Bronchial epithelial cell (primary cell): ENCODE measurements around the gene CABP4. TPM values are rescaled to one million over a fixed set of nuclear protein-coding genes. Genes with fewer than 3 reads are reported as not detected.

Source experiments
- DNase-seq: peaks from one replicate; pipeline ENCODE4 v3.0.0-alpha.2; 2010; ENCODE audit warnings: low read depth
- FAIRE-seq: peaks from 2 replicates; lab custom pipeline; 2011; peaks lifted over from hg19 to GRCh38; lab: Jason Lieb, UNC
- H3K27me3 ChIP-seq: 2 replicates; pipeline ENCODE4 v1.5.1; 2011; ENCODE audit warnings: low read length; ENCODE audit not compliant: control insufficient read depth, insufficient read depth
- H3K36me3 ChIP-seq: 2 replicates; pipeline ENCODE4 v1.5.1; 2011; ENCODE audit warnings: low read length; ENCODE audit not compliant: control insufficient read depth, insufficient read depth
- H3K4me3 ChIP-seq: 2 replicates; pipeline ENCODE4 v1.5.1; 2011; ENCODE audit warnings: mild to moderate bottlenecking, low read depth, low read length, control low read depth
- total RNA-seq: library from RNA; depleted of rRNA; stranded (reverse); fragments of >200 nt; gene quantifications from 2 replicates; pipeline ENCODE4 v1.2.1, GENCODE V29; 2014
- TF ChIP-seq, protein P1 (sequence below): IDR thresholded peaks from 2 replicates; pipeline ENCODE4 v1.5.1; 2011; ENCODE audit warnings: mild to moderate bottlenecking, moderate library complexity, low read length, control low read depth, inconsistent platforms; ENCODE audit not compliant: insufficient read depth, severe bottlenecking

CABP4 gene
- total RNA-seq, 1 donor from 2014 or later: not detected

DNA sequence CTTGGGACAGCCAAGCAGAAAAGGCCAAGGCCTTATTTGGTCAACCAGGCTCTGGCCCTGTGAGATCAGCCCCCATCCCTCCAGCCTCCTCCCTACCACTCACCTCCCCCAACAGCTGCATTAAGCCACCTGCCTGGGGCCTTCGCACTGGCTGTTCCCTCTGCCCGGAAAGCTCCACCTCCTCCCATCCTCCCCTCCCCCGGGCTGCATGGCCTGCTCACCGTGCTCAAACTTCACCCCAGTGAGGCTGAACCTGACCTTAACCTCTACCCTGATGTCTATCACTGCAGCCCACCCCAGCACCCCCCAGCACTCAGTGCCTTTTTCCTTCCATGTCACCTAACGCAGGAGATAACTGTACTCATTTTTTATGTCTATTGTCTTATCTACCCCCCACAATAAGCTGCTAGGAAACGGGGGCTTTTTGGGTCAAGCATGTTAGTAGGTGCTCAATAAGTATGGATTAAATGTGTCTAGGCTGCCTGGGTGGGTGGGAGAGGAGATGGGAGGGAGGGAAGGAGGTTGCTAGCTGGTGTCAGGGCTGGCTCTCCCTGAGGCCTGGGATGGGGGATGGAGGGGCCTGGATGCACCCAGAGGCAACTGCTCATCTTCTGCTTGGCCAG, 18.6 kb upstream of the CABP4 start:
- DNase-seq: no peak
- no peak for FAIRE-seq
- H3K36me3 ChIP-seq: peaks cover 36% of the 10 kb centered on the region
- no peaks in the 10 kb centered on the region for H3K27me3 ChIP-seq
- no peak overlapping the region for H3K4me3 ChIP-seq
- TF ChIP-seq, protein P1, sequence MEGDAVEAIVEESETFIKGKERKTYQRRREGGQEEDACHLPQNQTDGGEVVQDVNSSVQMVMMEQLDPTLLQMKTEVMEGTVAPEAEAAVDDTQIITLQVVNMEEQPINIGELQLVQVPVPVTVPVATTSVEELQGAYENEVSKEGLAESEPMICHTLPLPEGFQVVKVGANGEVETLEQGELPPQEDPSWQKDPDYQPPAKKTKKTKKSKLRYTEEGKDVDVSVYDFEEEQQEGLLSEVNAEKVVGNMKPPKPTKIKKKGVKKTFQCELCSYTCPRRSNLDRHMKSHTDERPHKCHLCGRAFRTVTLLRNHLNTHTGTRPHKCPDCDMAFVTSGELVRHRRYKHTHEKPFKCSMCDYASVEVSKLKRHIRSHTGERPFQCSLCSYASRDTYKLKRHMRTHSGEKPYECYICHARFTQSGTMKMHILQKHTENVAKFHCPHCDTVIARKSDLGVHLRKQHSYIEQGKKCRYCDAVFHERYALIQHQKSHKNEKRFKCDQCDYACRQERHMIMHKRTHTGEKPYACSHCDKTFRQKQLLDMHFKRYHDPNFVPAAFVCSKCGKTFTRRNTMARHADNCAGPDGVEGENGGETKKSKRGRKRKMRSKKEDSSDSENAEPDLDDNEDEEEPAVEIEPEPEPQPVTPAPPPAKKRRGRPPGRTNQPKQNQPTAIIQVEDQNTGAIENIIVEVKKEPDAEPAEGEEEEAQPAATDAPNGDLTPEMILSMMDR: no peak

- TF ChIP-seq, protein P1: no peak
- DNase-seq (no peak), FAIRE-seq (no peak)
- Histone ChIP-seq H3K4me3 (no peak within 1 kb of the TSS), H3K36me3 (peaks cover 40% of the 10 kb centered on the region), H3K27me3 (no peaks in the 10 kb centered on the region)
These were observed 17.9 kb upstream of the CABP4 start, which contains the start of gene PTPRCAP for GRCh38 chr11:67437082-67437808. TSS of gene PTPRCAP (minus strand) at chr11:67437682. CDS start at chr11:67437619, 63 bp downstream.

GRCh38 chr11:67437809-67438157, 17.4 kb upstream of the CABP4 start:
- peaks cover 35% of the 10 kb centered on the region for H3K36me3 ChIP-seq
- no peak for FAIRE-seq

DNA sequence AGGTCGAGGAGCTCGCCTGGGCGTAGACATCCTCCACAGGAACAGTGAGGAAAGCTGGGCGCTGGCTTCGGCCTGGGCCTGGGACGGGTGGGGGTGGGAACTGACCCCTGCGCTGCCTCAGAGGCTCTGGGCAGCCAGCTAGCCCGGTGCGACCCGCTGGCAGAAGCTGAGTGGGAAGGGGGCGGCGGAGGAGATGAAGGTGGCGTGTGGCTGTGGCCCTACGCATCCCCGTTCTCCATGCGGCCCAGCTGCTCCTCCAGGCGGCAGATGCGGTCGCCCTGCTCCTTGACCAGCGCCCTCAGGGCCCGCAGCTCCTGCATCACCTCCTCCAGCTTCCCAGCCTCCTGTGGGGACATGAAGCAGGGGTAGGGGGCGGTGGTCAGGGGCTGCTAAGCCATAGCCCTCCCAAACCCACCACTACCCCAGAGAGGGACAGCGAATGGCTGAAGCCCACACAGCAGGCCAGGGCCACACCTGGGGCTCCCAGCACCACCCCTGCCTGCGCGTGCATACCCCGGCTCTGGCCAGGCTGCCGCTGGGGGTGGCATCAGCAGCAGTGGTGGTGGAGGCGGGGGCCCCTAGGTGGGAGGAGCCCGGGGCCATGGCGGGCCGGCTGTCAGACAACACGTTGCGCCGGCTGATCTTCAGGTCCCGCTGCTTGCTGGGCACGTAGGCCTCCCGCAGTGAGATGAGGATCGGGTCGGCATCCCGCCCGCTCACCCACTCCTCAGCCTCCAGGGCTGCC, 16.8 kb upstream of the CABP4 start:
- H3K4me3 ChIP-seq: no peak overlapping the region
- DNase-seq (no peak), FAIRE-seq (no peak)
- peaks cover 31% of the 10 kb centered on the region for H3K36me3 ChIP-seq
- H3K27me3 ChIP-seq: no peaks in the 10 kb centered on the region
- TF ChIP-seq, protein P1: no peak

More at GRCh38 chr11:67437809-67438157, 17.4 kb upstream of the CABP4 start:
- Histone ChIP-seq H3K4me3 (no peak overlapping the region), H3K27me3 (no peaks in the 10 kb centered on the region)
- no peak for DNase-seq
- TF ChIP-seq, protein P1: no peak

DNA sequence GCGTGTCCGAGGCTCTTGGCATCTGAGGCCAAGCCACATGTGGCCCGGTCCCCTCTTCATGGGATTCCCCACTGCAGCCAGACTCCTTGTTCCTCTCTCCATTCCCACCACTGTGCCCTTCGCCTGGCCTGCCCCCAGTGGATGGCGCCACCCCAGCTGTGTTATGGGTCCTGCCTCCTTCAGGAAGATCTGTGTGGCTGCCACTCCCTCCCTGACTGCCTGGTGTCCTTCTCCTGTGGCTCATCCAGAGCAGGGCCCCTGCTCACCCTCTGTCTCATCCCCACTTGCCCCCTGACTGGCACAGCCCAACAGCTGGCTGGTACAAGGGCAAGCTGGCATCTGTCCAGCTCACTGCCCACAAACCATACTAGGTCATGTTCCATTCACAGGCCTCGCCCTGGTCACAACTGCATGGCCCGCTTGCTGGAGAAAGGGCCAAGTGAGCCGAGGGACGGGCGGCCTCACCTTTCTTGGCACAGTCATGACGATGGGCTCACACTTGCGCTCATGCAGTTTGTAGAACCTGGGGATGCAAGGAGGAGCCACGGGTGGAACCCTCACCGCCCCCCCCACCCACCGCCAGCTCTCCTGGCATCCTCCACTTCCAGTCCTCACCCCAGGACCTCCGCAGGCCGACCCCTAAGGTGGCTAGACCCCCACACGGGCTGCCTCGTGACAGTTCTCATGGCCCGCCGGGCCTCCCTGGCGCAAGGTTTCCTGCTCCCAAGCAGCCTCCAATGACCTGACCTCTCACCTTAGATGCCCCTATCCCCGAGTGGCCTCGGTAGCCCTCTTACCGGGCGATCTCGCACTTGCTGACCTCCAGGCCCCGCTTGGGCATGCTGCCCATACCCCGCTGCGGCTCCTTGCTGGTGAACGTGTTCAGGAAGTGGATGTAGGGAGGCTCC, 15.6 kb upstream of the CABP4 start:
- TF ChIP-seq, protein P1: peak; percentile 47

More for the DNA sequence above, 15.6 kb upstream of the CABP4 start:
- peaks cover 21% of the 10 kb centered on the region for H3K36me3 ChIP-seq
- no peaks in the 10 kb centered on the region for H3K27me3 ChIP-seq
- H3K4me3 ChIP-seq: no peak overlapping the region
- FAIRE-seq (no peak), DNase-seq (peak; percentile 20)
